GM04503 (cell line): Measurements from ENCODE around the gene GNG4.
"Not testable (repeated sequence)": the region's sequence is repeated elsewhere in the genome, so short reads cannot be mapped to it uniquely, and the experiment has no call there.

Experiments used
- DNase-seq: peaks from one replicate; pipeline ENCODE4 v3.0.0-alpha.2; 2012; ENCODE audit warnings: low read depth

The GNG4 gene

DNA sequence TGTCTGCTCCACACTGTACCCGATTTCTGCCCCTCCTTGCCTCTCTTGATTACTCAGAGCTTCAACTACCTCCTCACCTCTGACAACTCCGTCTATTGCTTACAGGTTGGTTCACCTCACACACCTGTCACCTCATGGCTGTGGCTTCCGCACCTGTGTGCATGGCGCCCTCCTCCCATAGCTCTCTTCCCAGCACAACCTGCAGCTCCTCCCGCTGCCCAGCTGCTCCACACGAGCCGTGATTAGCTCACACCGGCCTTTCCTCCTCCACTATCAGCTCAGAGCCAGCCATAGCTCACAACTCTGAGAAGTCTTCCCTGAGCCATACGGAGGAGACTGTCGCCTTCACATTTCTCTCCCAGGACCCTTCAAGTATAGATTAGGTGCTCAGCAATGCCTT lies 67.5 kb downstream of the GNG4 start:
- no peak for DNase-seq

GRCh38 chr1:235579891-235580290 lies 69.7 kb downstream of the GNG4 start:
- no peak for DNase-seq

DNA sequence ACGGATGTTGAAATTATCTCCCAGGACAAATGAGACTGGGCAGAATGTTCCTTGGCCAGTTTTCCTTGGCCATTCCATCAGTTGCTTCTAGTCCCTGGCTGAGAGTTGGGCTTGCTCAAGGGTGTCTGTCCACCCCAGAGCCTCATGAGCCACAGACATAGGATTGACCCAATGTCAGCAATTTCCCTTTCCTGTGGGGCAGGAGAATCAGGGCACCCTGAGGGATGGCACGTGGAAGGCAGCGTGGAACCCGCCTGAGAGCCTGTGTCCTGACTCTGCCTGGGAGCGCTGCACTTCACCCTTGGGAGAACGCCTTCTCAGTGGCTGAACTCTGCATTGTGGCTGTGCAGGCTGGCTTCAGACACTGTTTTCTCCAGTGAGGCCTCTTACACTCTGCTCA lies 74.0 kb downstream of the GNG4 start:
- no peak for DNase-seq

DNA sequence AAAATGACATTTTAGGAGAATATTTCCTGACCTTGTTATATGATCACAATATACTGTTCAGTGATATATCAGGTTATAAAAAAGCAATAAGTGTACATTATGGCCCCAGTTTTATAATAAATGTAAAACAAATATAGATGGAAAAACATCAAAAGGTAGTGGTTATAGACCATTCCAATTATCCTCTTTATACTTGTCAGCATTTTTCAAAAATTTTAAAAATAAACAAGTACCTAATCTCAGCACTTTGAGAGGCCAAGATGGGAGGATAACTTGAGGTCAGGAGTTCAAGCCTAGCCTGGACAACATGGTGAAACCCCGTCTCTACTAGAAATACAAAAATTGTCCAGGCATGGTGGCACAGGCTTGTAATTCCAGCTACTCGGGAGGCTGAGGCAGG lies 75.7 kb downstream of the GNG4 start:
- no peak for DNase-seq

GRCh38 chr1:235572971-235573370 lies 76.6 kb downstream of the GNG4 start:
- DNase-seq, result not testable (repeated sequence)

DNA sequence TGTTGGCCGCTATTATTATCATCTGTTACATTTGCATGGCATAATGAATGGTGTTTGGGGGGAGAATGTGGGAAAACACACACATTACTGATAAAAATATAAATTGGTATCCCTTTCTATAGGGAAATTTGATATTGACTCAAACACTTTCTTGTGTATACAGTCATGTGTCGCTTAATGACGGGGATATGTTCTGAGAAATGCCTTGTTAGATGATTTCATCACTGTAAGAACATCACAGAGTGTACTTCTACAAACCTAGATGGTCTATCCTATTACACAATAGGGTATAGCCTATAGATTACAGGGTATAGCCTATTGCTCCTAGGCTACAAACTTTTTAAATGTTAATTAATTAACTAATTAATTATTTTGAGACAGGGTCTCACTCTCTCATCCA lies 78.1 kb downstream of the GNG4 start:
- no peak for DNase-seq

DNA sequence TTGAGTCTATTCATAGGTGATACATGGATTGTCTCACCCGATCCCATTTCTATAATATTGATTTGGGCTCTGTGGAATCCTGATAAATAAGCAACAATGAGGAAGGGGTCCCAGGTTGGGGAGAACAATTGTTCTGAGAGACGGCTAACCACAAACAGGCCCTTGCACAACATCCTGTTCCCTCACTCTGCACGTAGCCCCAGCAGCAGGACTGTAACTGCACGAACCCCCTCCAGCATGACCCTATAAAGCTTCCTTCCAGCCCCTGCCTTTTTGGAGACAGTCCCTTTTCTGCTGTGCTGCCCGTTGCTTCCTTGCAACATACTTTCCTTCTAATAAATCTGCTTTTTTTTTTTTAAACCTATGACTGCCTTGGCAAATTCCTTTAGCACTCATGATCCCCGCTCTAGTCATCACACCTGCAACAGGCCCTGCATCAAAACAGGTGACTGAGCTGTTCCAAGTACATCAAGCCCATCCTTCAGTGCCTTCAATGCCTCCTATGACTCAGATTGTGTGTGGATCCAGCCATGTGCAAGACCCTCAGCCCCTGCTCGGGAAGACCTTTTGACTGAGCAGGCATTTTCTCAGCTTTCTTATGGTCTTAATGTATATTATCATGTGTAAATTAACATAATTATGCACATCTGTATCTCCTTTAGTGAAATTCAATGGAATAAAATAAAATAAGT lies 81.6 kb downstream of the GNG4 start:
- DNase-seq, result no peak

- no peak for DNase-seq
Observed at GRCh38 chr1:235566084-235566483, 83.5 kb downstream of the GNG4 start.

DNA sequence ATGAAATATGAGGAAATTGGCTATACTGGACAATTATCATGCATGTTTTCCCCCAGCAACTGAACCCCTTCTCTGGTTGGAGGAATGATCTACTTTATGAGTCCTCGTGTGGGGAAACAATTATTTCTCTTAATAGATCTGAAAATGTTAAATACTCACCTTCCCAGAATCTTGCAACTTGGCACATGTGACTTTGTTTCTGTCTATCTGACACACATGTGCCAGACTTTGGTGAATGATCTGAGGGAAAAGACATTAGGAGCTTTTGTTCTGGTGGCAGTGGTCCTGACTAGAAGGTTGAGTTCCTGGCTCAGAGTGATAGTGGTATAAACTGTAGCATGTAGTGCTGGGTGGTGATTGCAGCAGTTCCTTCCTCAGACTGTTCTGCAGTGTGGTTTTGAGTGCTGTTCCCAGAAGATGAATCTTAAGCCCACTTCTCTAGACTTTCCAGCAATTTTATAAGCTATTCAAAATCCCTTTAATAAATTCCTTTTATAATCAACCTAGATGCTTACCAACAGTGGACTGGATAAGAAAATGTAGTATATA lies 86.0 kb downstream of the GNG4 start:
- DNase-seq, result no peak

- no peak for DNase-seq
Observed at GRCh38 chr1:235562589-235562988, 87.0 kb downstream of the GNG4 start.

DNA sequence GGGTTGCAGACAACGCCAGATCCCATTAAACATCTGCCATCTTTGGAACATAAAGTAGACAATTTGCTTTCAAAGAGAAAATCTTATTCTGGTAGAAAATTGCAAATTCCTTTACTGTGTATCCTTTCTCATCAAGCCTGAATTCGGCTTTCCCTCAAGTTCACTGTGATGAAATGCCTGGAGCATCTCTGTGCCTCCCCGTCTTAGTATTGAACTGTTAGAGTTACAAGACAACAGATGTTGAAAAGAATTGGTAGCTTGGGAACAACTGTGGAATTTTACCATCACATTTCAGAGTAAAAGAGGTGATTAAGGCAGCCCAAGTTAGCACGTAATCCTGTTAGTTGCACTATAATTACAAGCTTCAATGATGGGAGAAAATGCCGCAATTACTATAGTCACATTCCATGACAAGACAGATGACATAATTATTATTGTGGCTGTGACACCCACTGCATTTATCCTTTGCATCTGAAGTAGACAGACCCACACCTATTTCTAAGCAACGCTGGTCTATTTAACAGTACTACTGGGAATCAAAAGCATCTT lies 90.9 kb downstream of the GNG4 start:
- DNase-seq, result no peak

DNA sequence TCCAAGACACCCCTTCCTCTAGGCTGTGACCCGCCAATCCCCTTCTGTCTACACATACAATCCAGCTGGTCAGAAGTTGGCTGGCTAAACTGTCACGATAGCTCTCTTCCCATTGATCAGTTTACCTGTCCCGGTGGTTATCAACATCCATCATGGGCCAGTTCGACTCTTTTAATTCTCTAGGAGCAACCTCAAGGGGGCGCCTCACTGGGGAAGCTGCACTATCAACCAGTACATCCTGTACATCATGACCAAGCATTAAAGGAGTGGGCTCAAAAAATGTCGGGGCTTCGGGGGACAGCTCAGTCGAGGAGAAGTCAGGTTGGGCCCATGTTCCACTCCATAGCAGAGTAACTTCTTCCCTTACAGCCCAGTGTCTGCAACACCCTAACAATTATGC lies 92.1 kb downstream of the GNG4 start:
- no peak for DNase-seq

DNA sequence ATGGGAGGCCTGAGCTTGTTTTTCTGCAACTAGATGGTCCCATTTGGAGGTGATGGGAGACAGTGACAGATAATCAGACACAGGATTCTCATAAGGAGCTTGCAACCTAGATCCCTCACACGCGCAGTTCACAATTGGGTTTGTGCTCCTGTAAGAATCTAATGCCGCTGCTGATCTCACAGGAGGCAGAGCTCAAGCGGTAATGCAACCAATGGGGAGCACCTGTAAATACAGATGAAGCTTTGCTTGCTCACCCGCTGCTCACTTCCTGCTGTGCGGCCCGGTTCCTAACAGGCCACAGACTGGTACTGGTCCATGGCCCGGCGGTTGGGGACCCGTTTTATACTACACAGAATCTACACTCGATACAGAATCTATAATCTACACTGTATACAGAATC lies 92.8 kb downstream of the GNG4 start:
- DNase-seq, result no peak

DNA sequence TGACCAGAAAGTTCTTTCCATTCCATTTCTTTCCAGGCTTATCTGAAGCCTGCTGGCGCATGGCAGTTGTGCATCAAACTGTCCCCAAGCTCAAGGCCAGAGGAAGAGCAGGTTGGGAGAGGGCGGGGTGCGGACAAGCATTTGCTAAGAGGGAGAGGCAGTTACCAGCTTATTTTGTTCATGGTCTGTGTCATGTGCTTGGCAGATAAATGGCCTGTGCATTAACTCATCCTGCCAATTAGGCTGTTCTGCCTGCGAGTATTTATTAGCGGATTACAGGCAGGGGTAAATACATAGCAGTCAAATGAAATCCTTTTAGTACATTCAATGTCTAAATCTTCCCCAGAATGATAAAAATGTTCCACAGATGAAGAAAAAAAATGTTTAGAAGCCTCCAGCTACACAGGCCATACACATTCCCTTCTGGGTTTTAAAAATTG lies 96.5 kb downstream of the GNG4 start:
- DNase-seq, result no peak

GRCh38 chr1:235552146-235552716 lies 97.4 kb downstream of the GNG4 start:
- DNase-seq, result no peak

- no peak for DNase-seq
Observed at GRCh38 chr1:235549351-235550139, 100.0 kb downstream of the GNG4 start.

GRCh38 chr1:235546369-235547155 lies 103.0 kb downstream of the GNG4 start:
- not testable (repeated sequence) for DNase-seq

DNA sequence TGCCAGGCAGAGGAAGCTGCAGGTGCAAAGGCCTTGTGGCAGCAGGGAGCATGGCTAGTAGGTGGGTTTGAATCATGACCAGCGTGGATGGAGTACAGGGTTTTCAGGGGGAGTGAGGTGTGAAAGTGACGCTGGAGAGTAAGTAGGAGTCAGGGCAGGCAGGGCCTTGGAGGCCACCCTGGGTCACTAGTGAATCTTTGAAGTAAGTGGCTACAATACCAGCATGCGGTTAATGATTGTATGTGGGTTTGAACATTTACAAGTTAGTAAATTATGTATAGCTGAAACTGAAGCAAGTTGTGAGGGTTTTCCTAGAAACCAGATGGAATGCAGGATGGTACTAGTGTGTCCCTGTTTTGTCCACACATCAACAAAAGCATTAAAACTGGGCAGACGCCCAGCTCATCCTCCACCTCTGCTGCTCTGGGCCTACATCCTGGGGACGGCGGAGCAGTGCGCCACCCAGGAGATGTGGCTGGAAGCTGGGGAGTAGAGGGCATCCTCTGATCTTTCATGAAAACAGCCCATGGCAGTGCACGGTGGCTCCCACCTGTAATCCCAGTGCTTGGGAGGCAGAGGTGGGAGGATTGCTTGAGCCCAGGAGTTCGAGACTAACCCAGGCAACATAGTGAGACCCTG lies 104.2 kb downstream of the GNG4 start:
- DNase-seq, result no peak

- DNase-seq, result not testable (repeated sequence)
Observed at GRCh38 chr1:235542845-235543244, 106.7 kb downstream of the GNG4 start.

- DNase-seq, result no peak
Observed at GRCh38 chr1:235533476-235534168, 116.0 kb downstream of the GNG4 start.

DNA sequence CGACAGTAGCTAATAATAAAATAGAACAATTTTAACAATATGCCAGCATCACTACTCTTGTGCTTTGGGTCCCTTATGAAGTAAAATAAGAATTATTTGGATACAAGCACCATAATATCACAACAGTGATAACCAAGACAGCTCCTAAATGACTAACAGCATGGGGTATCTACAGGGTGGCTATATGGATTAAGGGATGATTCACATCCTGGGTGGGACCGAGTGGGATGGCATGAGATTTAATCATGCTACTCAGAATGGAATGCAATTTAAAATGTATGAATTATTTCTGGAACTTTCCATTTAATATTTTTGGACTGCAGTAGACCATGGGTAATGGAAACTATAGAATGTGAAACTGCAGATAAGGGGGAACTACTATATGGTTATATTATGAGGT lies 117.2 kb downstream of the GNG4 start:
- no peak for DNase-seq
